GM13977 (cell line): ENCODE data around the gene TECPR2.

Experiments used
- DNase-seq: peaks from one replicate; pipeline ENCODE4 v3.0.0; 2012; ENCODE audit warnings: low spot score
- CTCF ChIP-seq: IDR thresholded peaks from 2 replicates; pipeline ENCODE4 v1.5.1; 2012; ENCODE audit warnings: mild to moderate bottlenecking, control low read depth; ENCODE audit not compliant: insufficient read depth; ENCODE audit errors: extremely low read depth, missing control alignments
- in situ Hi-C: fragments of 300-500 bp; cut with MboI; formaldehyde crosslinking; loops from one replicate; pipeline ENCODE4 v1.12.0; 2022; ENCODE audit warnings: low sequenced_read_pairs, low pct_unique_long_range_greater_than_20kb, mixed read lengths, inconsistent platforms; ENCODE audit not compliant: unreplicated experiment

The TECPR2 gene

GRCh38 chr14:102317564-102318248, 45.0 kb upstream of the TECPR2 start:
- in situ Hi-C loops: loop anchor here (25.0 kb wide), 2 partner anchors 355 to 605 kb away; partner anchors contain the start of gene DYNC1H1
- no peak for TF ChIP-seq CTCF
- DNase-seq: no peak

- DNase-seq: no peak
- in situ Hi-C loops: loop anchor here (25.0 kb wide), 2 partner anchors 357 to 607 kb away; partner anchors contain the start of gene DYNC1H1
- no peak for TF ChIP-seq CTCF
Observed at GRCh38 chr14:102318781-102319276, 43.9 kb upstream of the TECPR2 start.

GRCh38 chr14:102319351-102320032, 43.2 kb upstream of the TECPR2 start, which contains the start of gene ZNF839:
Gene ZNF839 (plus strand): TSS chr14:102319746. CDS start chr14:102319766, 20 bp downstream.
- in situ Hi-C loops: loop anchor here (25.0 kb wide), 2 partner anchors 357 to 607 kb away; partner anchors contain the start of gene DYNC1H1
- peak; percentile 95 for DNase-seq
- TF ChIP-seq CTCF: no peak

- no peak for TF ChIP-seq CTCF
- in situ Hi-C loops: loop anchor here (25.0 kb wide), 2 partner anchors 358 to 608 kb away; partner anchors contain the start of gene DYNC1H1
- peak; percentile 60 for DNase-seq
Observed at GRCh38 chr14:102320033-102320660, 42.6 kb upstream of the TECPR2 start.

- no peak for DNase-seq
- in situ Hi-C loops: loop anchor here (25.0 kb wide), 2 partner anchors 359 to 609 kb away; partner anchors contain the start of gene DYNC1H1
- TF ChIP-seq CTCF: no peak
Observed at GRCh38 chr14:102320671-102321455, 41.9 kb upstream of the TECPR2 start.
